ENCODE data around the gene C10orf105. TPM values are rescaled to one million over a fixed set of nuclear protein-coding genes. Genes with fewer than 3 reads are reported as not detected.

Gene C10orf105
- total RNA-seq, 1 donor from 2014 or later = not detected

- intact Hi-C loops (cut with micrococcal nuclease) = loop anchor here (5.0 kb wide), 1 partner anchor 133 kb away; no protein-coding TSS in a partner anchor
- TF ChIP-seq CTCF (IDR thresholded peaks at IDR 0.05) = no peak
- ATAC-seq (ENCODE audit: low read depth) (no peak), DNase-seq (no peak)
- H3K36me3 Mint-ChIP-seq (ENCODE audit: low read depth) = no peaks in the 10 kb centered on the region
- H3K4me1 Mint-ChIP-seq = peaks cover 11% of the 10 kb centered on the region
- H3K27ac Mint-ChIP-seq = no peak overlapping the region
- ChIA-PET CTCF (interaction anchor here (1.2 to 3.0 kb wide), 7 partner anchors 8 to 327 kb away, joined by 3 to 10 read pairs (median 5); partner anchors contain the start of gene VSIR), POLR2A (interaction anchor here (0.6 kb wide), 1 partner anchor 327 kb away, joined by 7 read pairs; no protein-coding TSS in a partner anchor)
- no peaks in the 10 kb centered on the region for H3K9me3 Mint-ChIP-seq
- no peak overlapping the region for H3K4me3 Mint-ChIP-seq
- no peaks in the 10 kb centered on the region for H3K27me3 Mint-ChIP-seq
Measured at GRCh38 chr10:71705582-71705981, 14.0 kb downstream of the C10orf105 start.

- TF ChIP-seq CTCF (IDR thresholded peaks at IDR 0.05) = no peak
- DNase-seq (no peak), ATAC-seq (ENCODE audit: low read depth) (no peak)
- CTCF ChIA-PET = interaction anchor here (0.9 to 3.0 kb wide), 6 partner anchors 7 to 191 kb away, joined by 3 to 10 read pairs (median 6); partner anchors contain the start of gene VSIR
- no peaks in the 10 kb centered on the region for H3K9me3 Mint-ChIP-seq
- no peaks in the 10 kb centered on the region for H3K36me3 Mint-ChIP-seq (ENCODE audit: low read depth)
- peaks cover 8% of the 10 kb centered on the region for H3K4me1 Mint-ChIP-seq
- no peak overlapping the region for H3K27ac Mint-ChIP-seq
- intact Hi-C loops (cut with micrococcal nuclease) = loop anchor here (5.0 kb wide), 1 partner anchor 133 kb away; no protein-coding TSS in a partner anchor
- no peaks in the 10 kb centered on the region for H3K27me3 Mint-ChIP-seq
- H3K4me3 Mint-ChIP-seq = no peak overlapping the region
- POLR2A ChIA-PET = no interaction called here
Measured at GRCh38 chr10:71704816-71705215, 14.8 kb downstream of the C10orf105 start.

- intact Hi-C loops (cut with micrococcal nuclease) = no loop called here
Measured at GRCh38 chr10:71703577-71703976, 16.0 kb downstream of the C10orf105 start.

GRCh38 chr10:71701496-71702132 is 18.0 kb downstream of the C10orf105 start:
- Mint-ChIP-seq H3K27ac (no peak overlapping the region), H3K27me3 (no peaks in the 10 kb centered on the region), H3K36me3 (ENCODE audit: low read depth) (no peaks in the 10 kb centered on the region), H3K4me1 (peaks cover 24% of the 10 kb centered on the region), H3K4me3 (no peak overlapping the region), H3K9me3 (no peaks in the 10 kb centered on the region)
- ATAC-seq (ENCODE audit: low read depth) (no peak), DNase-seq (no peak)
- intact Hi-C loops (cut with micrococcal nuclease) = no loop called here
- no peak for TF ChIP-seq CTCF (IDR thresholded peaks at IDR 0.05)
- CTCF ChIA-PET = no interaction called here
- POLR2A ChIA-PET = no interaction called here

More at GRCh38 chr10:71703577-71703976, 16.0 kb downstream of the C10orf105 start:
- Mint-ChIP-seq H3K27me3 (no peaks in the 10 kb centered on the region), H3K4me1 (peaks cover 9% of the 10 kb centered on the region), H3K9me3 (no peaks in the 10 kb centered on the region), H3K36me3 (ENCODE audit: low read depth) (no peaks in the 10 kb centered on the region), H3K4me3 (no peak overlapping the region), H3K27ac (no peak overlapping the region)
- DNase-seq (no peak), ATAC-seq (ENCODE audit: low read depth) (no peak)
- ChIA-PET POLR2A (no interaction called here), CTCF (no interaction called here)
- TF ChIP-seq CTCF (IDR thresholded peaks at IDR 0.05) = no peak

GRCh38 chr10:71700731-71701368 is 18.7 kb downstream of the C10orf105 start:
- no peak overlapping the region for H3K27ac Mint-ChIP-seq
- DNase-seq (no peak), ATAC-seq (ENCODE audit: low read depth) (no peak)
- H3K9me3 Mint-ChIP-seq = no peaks in the 10 kb centered on the region
- no peaks in the 10 kb centered on the region for H3K27me3 Mint-ChIP-seq
- POLR2A ChIA-PET = interaction anchor here (0.6 kb wide), 1 partner anchor 120 kb away, joined by 9 read pairs; no protein-coding TSS in a partner anchor
- H3K4me1 Mint-ChIP-seq = peaks cover 31% of the 10 kb centered on the region
- no peaks in the 10 kb centered on the region for H3K36me3 Mint-ChIP-seq (ENCODE audit: low read depth)
- CTCF ChIA-PET = no interaction called here
- no peak overlapping the region for H3K4me3 Mint-ChIP-seq
- intact Hi-C loops (cut with micrococcal nuclease) = no loop called here
- TF ChIP-seq CTCF (IDR thresholded peaks at IDR 0.05) = no peak
